Fibroblast of the aortic adventitia (primary cell): ENCODE results near the gene TF. TPM values are rescaled to one million over a fixed set of nuclear protein-coding genes. Genes with fewer than 3 reads are reported as not detected.

Experiments used
- DNase-seq: peaks from one replicate; pipeline ENCODE4 v3.0.0-alpha.2; 2010; ENCODE audit warnings: low read depth
- H3K4me3 ChIP-seq: 2 replicates; pipeline ENCODE4 v1.5.1; 2011; ENCODE audit warnings: low read depth, mild to moderate bottlenecking, control low read depth, low read length, moderate library complexity
- total RNA-seq: library from RNA; depleted of rRNA; stranded (reverse); fragments of >200 nt; gene quantifications from 2 replicates; pipeline ENCODE4 v1.2.3, GENCODE V29; 2012; ENCODE audit warnings: low replicate concordance
- TF ChIP-seq, protein P1 (sequence below): IDR thresholded peaks from 2 replicates; pipeline ENCODE4 v1.5.1; 2011; ENCODE audit warnings: mild to moderate bottlenecking, low read length, control low read depth, inconsistent platforms; ENCODE audit not compliant: insufficient read depth

Gene TF
- total RNA-seq: under 0.01 and 4.0 TPM in 2 replicates

- TF ChIP-seq, protein P1, sequence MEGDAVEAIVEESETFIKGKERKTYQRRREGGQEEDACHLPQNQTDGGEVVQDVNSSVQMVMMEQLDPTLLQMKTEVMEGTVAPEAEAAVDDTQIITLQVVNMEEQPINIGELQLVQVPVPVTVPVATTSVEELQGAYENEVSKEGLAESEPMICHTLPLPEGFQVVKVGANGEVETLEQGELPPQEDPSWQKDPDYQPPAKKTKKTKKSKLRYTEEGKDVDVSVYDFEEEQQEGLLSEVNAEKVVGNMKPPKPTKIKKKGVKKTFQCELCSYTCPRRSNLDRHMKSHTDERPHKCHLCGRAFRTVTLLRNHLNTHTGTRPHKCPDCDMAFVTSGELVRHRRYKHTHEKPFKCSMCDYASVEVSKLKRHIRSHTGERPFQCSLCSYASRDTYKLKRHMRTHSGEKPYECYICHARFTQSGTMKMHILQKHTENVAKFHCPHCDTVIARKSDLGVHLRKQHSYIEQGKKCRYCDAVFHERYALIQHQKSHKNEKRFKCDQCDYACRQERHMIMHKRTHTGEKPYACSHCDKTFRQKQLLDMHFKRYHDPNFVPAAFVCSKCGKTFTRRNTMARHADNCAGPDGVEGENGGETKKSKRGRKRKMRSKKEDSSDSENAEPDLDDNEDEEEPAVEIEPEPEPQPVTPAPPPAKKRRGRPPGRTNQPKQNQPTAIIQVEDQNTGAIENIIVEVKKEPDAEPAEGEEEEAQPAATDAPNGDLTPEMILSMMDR: no peak
- no peak for DNase-seq
- no peak within 1 kb of the TSS for H3K4me3 ChIP-seq
These were observed at the start of gene TF for GRCh38 chr3:133745981-133746711. Gene TF (plus strand): TSS chr3:133746393. CDS start chr3:133746441, 48 bp downstream.

DNA sequence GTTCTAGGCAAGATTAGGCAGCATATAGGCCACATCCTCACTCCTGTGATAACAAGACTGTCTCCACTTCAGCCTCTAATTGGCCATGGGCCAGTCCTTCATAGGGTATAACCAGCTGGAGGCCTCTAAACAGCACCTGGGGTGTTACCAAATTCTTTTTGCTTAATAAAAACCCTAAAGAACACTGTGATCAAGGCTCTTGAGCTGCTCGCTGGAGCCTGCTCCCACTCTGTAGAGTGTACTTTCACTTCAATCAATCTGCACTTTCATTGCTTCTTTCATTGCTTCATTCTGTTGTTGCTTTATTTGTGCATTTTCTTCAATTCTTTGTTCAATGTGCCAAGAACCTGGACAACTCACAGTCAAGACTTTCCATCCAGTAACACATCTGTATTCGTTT lies 48.2 kb upstream of the TF start:
- no peak overlapping the region for H3K4me3 ChIP-seq
- DNase-seq: no peak
- TF ChIP-seq, protein P1: no peak

GRCh38 chr3:133699467-133699866 lies 46.7 kb upstream of the TF start:
- no peak for DNase-seq
- TF ChIP-seq, protein P1: no peak
- no peak overlapping the region for H3K4me3 ChIP-seq

- H3K4me3 ChIP-seq: no peak overlapping the region
These were observed 46.3 kb upstream of the TF start for GRCh38 chr3:133699903-133700302.

DNA sequence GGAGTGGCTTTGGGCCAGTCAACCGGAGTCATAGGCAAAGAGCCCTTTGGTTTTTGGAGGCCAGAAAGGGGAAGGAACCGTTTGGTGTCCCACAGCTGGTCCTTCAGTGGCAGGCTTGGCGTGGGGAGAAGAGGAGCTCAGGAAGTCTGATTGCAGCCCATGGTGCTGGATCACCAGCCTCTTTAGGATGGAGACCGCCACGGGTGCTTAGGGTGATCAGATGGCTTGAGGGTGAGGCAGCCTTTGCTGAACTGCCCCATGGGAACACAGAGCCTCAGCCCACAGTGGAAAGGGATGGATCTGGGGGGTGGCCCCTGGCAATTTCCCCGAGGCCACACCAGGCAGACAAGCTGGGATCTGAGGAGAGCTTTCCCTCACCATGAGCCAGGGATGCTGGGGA lies 45.8 kb upstream of the TF start:
- TF ChIP-seq, protein P1: no peak
- H3K4me3 ChIP-seq: no peak overlapping the region
- DNase-seq: no peak

More at GRCh38 chr3:133699903-133700302, 46.3 kb upstream of the TF start:
- TF ChIP-seq, protein P1: no peak
- DNase-seq: no peak

DNA sequence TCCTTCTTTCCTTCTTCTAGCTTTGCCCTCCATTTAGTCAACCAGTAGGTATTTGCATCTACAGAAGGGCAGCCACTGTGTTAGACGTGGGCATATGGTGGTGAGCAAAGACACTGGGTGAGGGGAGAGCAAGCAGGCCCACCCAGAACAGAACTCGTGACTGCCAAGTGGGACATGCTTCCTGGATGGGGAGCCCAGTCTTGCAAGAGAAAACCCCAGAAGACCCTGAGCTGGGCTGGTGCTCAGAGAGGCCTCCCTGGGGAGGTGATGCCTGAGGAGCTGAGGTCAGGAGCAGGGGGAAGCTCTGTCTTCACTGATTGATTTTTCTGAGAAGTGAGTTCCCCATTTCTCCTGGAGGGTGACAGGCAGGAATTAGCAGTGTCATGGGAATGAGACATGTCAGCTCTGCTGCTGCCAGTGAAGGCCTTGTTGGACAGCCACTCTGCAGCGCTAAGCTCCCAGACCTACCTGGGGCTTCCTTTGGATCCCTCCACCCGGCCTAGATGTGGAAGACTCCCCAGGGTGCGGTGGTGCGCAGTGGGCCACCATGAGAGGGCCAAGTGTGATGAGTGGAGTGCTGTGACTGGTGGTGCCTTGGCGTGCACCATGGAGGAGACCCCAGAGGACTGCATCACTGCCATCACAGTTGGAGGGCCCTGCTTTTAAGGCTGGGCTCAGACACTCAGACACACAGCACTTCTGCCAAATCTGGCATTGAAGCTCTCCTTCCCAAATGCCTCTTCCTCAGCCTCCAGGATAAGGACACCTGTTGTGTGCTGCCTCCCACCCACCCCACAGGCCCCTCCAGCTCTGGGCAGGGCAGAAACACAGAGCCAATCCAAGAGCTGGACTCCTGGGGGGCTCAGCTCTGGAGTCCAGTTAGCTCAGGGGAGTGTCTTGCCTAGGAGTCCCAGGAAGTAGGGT lies 44.5 kb upstream of the TF start:
- TF ChIP-seq, protein P1: no peak
- no peak overlapping the region for H3K4me3 ChIP-seq
- no peak for DNase-seq
